Measurements from ENCODE around the gene SOCS6. TPM values are rescaled to one million over a fixed set of nuclear protein-coding genes. Genes with fewer than 3 reads are reported as not detected.

Gene SOCS6
- total RNA-seq, 1 experiment from 2014 or later, result 53.4 TPM

- TF ChIP-seq CTCF (IDR thresholded peaks at IDR 0.05 in 2 of 3, conservative IDR thresholded peaks at IDR 0.05 in 1 of 3; ENCODE audit: borderline replicate concordance in 1 of 3, insufficient read depth in 1 of 3, low read depth in 2 of 3, low read length in 2 of 3), result no peak
These were observed 30.3 kb downstream of the SOCS6 start (continued) for GRCh38 chr18:70319187-70319586.

GRCh38 chr18:70321616-70322015, 32.8 kb downstream of the SOCS6 start:
- intact Hi-C loops (cut with micrococcal nuclease), result no loop called here
- peaks cover 12 to 34% of the 10 kb centered on the region in 2 experiments for H3K4me1 ChIP-seq (ENCODE audit: control insufficient read depth in 1 of 2, insufficient read depth in 2 of 2, low read length in 2 of 2)
- no peak overlapping the region for H2AFZ ChIP-seq (ENCODE audit: low read depth, low read length, poor library complexity, severe bottlenecking)
- no peak for ATAC-seq
- ChIA-PET POLR2A (interaction anchor here (1.6 kb wide), 1 partner anchor 15 kb away, joined by 3 read pairs; no protein-coding TSS in a partner anchor), CTCF (no interaction called here), RAD21 (ENCODE audit: low non-redundant PET in 1 of 2, low total read pairs in 2 of 2, uncharacterized antibody in 2 of 2, unreplicated experiment in 2 of 2) (no interaction called here)
- no peaks in the 10 kb centered on the region for H3K9me3 ChIP-seq (ENCODE audit: control insufficient read depth in 1 of 2, insufficient read depth in 1 of 2, low read depth in 1 of 2, low read length in 2 of 2)
- peaks cover 99% of the 10 kb centered on the region for H3K79me2 ChIP-seq (ENCODE audit: insufficient read depth, low read length)
- 0 out of 2 replicates have a peak, but pooled peaks cover 4% of the 10 kb centered on the region for H4K20me1 ChIP-seq (ENCODE audit: insufficient read depth)
- TF ChIP-seq POLR2A (IDR thresholded peaks at IDR 0.05; ENCODE audit: borderline replicate concordance, extremely low read depth, insufficient read depth, insufficient read length) (no peak), SIN3A (IDR thresholded peaks at IDR 0.05; ENCODE audit: low read depth) (no peak), ZFX (IDR thresholded peaks at IDR 0.05) (no peak), ZNF274 (IDR thresholded peaks at IDR 0.05; ENCODE audit: low read depth, low read length) (no peak), CTCF (IDR thresholded peaks at IDR 0.05 in 2 of 3, conservative IDR thresholded peaks at IDR 0.05 in 1 of 3; ENCODE audit: borderline replicate concordance in 1 of 3, insufficient read depth in 1 of 3, low read depth in 2 of 3, low read length in 2 of 3) (no peak), SP1 (IDR thresholded peaks at IDR 0.05; ENCODE audit: low read depth) (no peak)
- DNase-seq (ENCODE audit: low read depth, low spot score), result no peak
- H3K27me3 ChIP-seq (ENCODE audit: insufficient read depth, low read length), result no peaks in the 10 kb centered on the region
- H3K9ac ChIP-seq (ENCODE audit: low read length), result no peak overlapping the region
- H3K4me3 ChIP-seq (replicated peaks in 1 of 2; ENCODE audit: low read depth in 1 of 2, low read length in 2 of 2), result no peak overlapping the region
- H3K9me2 ChIP-seq (ENCODE audit: insufficient read depth), result no peaks in the 10 kb centered on the region
- BruUV-seq (replicated peaks), result no TSS peak
- no peak overlapping the region for H3K4me2 ChIP-seq (ENCODE audit: low read length)
- H3K36me3 ChIP-seq (ENCODE audit: control insufficient read depth in 1 of 2, insufficient read depth in 2 of 2, low read length in 2 of 2), result peaks cover 5 to 28% of the 10 kb centered on the region in 2 experiments; a peak in 3 of 4 replicates
- H3K27ac ChIP-seq (ENCODE audit: low read depth, low read length), result no peak overlapping the region

Data from HCT116 (cell line).